Measurements from ENCODE around the gene TTLL10.

- TF ChIP-seq POLR2A (IDR thresholded peaks at IDR 0.05) (no peak), CTCF (IDR thresholded peaks at IDR 0.05) (no peak)
These were observed 49.6 kb downstream of the TTLL10 start for GRCh38 chr1:1223321-1223720.

Data from tibial nerve (tissue), 3 donors.